ENCODE data around the gene APOBEC3F. TPM values are rescaled to one million over a fixed set of nuclear protein-coding genes. Genes with fewer than 3 reads are reported as not detected.

APOBEC3F gene
- total and polyA plus RNA-seq, 8 donors: 0.89 to 8.2 (median 4.1) TPM; not detected in 1

DNA sequence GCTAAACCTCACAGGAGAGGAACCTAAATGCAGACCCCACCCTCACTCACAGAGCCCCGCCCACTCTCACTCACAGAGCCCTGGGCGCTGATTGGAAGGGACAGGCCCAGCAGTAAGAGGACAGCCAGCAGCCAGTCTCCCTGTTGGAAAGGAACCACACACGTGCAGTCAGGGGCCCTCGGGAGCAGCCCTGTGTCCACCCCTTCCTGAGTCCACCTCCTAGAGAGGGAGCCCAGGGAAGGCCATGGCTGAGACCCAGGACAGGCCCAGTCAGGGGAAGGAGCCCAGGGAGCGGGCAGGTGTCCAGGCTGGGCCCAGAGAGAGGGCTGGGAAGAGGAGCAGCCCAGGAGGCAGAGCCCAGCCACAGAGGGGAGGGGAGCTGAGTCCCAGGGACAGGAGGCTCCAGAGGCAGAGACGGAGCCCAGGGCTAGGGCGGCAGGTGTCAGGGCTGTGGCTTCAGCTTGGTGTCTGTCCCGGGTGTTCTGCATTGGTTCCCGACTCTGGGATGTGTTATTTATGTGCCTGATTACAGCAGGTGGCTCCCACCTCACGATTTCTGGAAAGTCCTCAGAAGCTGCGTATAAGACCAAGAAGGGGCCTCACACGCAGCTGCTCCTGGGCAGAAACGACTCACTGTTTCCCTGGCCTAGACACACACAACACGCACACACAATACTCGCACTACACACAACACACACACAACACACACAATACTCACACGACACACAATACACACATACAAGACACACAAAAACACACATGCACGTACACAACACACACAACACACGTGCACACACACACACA is 47.4 kb downstream of the APOBEC3F start:
- H3K27me3 ChIP-seq: peaks cover 0 to 18% (median 0%) of the 10 kb centered on the region in 3 donors
- peaks cover 0 to 9% (median 6%) of the 10 kb centered on the region in 4 donors for H3K4me1 ChIP-seq
- H3K36me3 ChIP-seq: peaks cover 0 to 4% (median 0%) of the 10 kb centered on the region in 4 donors
- DNase-seq: peak in 1 of 2 donors; percentile 48
- WGBS, 5 donors: 51 to 56% (median 54%) methylated on average over 16 to 18 of the region's 18 CpGs
- H3K27ac ChIP-seq: peak overlapping the region in 1 of 5 donors; percentile 42
- TF ChIP-seq EP300 (IDR thresholded peaks at IDR 0.05) (no peak), POLR2A (IDR thresholded peaks at IDR 0.05) (no peak), POLR2AphosphoS5 (IDR thresholded peaks at IDR 0.05) (no peak)
- TF ChIP-seq, protein P1, sequence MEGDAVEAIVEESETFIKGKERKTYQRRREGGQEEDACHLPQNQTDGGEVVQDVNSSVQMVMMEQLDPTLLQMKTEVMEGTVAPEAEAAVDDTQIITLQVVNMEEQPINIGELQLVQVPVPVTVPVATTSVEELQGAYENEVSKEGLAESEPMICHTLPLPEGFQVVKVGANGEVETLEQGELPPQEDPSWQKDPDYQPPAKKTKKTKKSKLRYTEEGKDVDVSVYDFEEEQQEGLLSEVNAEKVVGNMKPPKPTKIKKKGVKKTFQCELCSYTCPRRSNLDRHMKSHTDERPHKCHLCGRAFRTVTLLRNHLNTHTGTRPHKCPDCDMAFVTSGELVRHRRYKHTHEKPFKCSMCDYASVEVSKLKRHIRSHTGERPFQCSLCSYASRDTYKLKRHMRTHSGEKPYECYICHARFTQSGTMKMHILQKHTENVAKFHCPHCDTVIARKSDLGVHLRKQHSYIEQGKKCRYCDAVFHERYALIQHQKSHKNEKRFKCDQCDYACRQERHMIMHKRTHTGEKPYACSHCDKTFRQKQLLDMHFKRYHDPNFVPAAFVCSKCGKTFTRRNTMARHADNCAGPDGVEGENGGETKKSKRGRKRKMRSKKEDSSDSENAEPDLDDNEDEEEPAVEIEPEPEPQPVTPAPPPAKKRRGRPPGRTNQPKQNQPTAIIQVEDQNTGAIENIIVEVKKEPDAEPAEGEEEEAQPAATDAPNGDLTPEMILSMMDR (IDR thresholded peaks at IDR 0.05): no peak
- no peaks in the 10 kb centered on the region for H3K9me3 ChIP-seq
- intact Hi-C loops (cut with DNase I; ENCODE audit: low total_unique reads): no loop called here
- no peak overlapping the region for H3K4me3 ChIP-seq

DNA sequence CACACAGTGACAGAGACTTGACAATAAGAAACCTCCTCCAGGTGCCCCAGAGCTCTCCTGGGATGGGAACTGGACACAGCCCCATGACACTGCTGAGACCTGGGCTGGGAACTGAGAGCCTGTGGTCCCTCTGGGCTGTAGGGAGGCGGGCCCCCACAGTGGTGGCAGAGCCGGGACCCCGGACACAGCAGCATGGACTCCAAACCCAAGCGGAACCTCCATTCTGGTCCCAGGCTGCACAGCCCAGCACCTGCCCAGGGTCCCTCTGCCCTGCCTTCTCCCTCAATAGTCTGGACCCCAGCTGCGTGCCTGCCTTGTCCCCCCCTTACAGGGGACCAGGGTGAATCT is 48.0 kb downstream of the APOBEC3F start:
- peaks cover 0 to 4% (median 0%) of the 10 kb centered on the region in 4 donors for H3K36me3 ChIP-seq
- no peak overlapping the region for H3K27ac ChIP-seq
- no peaks in the 10 kb centered on the region for H3K9me3 ChIP-seq
- H3K27me3 ChIP-seq: peaks cover 0 to 18% (median 0%) of the 10 kb centered on the region in 3 donors
- WGBS, 5 donors: 77 to 90% (median 87%) methylated on average over 2 to 5 of the region's 5 CpGs
- peaks cover 0 to 9% (median 6%) of the 10 kb centered on the region in 4 donors for H3K4me1 ChIP-seq
- intact Hi-C loops (cut with DNase I; ENCODE audit: low total_unique reads): no loop called here
- H3K4me3 ChIP-seq: no peak overlapping the region
- DNase-seq: no peak
- TF ChIP-seq EP300 (IDR thresholded peaks at IDR 0.05): no peak
- TF ChIP-seq POLR2A (IDR thresholded peaks at IDR 0.05): no peak

DNA sequence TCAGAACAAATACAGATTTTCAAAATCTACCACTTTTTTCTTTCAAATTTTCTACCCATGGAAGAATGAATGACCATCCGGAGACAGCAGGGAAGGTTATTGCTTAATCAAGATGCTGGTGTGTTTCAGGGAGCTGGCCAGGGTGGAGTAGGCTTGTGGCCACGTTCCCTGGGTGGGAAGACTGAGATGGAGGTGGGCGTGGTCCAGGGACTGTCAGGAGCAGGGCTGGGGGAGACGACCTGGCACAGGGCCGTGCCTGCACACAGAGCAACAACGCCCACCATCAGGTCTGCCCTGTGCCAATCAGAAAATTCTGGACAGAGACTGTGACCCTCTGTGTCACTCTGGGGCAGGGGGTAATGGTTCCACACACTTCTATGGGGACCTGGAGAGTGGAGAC is 49.3 kb downstream of the APOBEC3F start:
- peaks cover 0 to 4% (median 0%) of the 10 kb centered on the region in 4 donors for H3K36me3 ChIP-seq
- H3K27me3 ChIP-seq: peaks cover 0 to 18% (median 0%) of the 10 kb centered on the region in 3 donors
- peak overlapping the region; percentile 3 to 58 (median 38) for H3K27ac ChIP-seq
- 57 to 74% (median 63%) methylated on average over 5 to 6 of the region's 6 CpGs for WGBS, 5 donors
- peaks cover 0 to 9% (median 6%) of the 10 kb centered on the region in 4 donors for H3K4me1 ChIP-seq
- no peaks in the 10 kb centered on the region for H3K9me3 ChIP-seq
- no peak for DNase-seq
- TF ChIP-seq POLR2A (IDR thresholded peaks at IDR 0.05) (no peak), EP300 (IDR thresholded peaks at IDR 0.05) (no peak)
- TF ChIP-seq, protein P1 (IDR thresholded peaks at IDR 0.05): no peak
- intact Hi-C loops (cut with DNase I; ENCODE audit: low total_unique reads): no loop called here
- H3K4me3 ChIP-seq: no peak overlapping the region

GRCh38 chr22:39090426-39091064 is 49.9 kb downstream of the APOBEC3F start:
- Histone ChIP-seq H3K27me3 (peaks cover 0 to 18% (median 0%) of the 10 kb centered on the region in 3 donors), H3K9me3 (no peaks in the 10 kb centered on the region), H3K36me3 (peaks cover 0 to 4% (median 0%) of the 10 kb centered on the region in 4 donors), H3K4me3 (no peak overlapping the region), H3K4me1 (peaks cover 0 to 9% (median 6%) of the 10 kb centered on the region in 4 donors), H3K27ac (peak overlapping the region; percentile 34 to 58 (median 38))
- peak; percentile 51 to 53 for DNase-seq
- no peak for TF ChIP-seq POLR2AphosphoS5 (IDR thresholded peaks at IDR 0.05)
- no peak for TF ChIP-seq POLR2A (IDR thresholded peaks at IDR 0.05)
- no peak for TF ChIP-seq EP300 (IDR thresholded peaks at IDR 0.05)
- TF ChIP-seq, protein P1 (IDR thresholded peaks at IDR 0.05): no peak
- 67 to 72% (median 68%) methylated on average over 9 to 15 of the region's 15 CpGs for WGBS, 5 donors
- intact Hi-C loops (cut with DNase I; ENCODE audit: low total_unique reads): no loop called here

Measured in stomach (tissue), 9 donors.